A172 (cell line): ENCODE measurements around the gene ZNF76. TPM values are rescaled to one million over a fixed set of nuclear protein-coding genes. Genes with fewer than 3 reads are reported as not detected.

Source experiments
- DNase-seq: peaks from one replicate; pipeline ENCODE4 v3.0.0-alpha.2; 2015; ENCODE audit warnings: low spot score
- total RNA-seq: library from RNA; depleted of rRNA; stranded (reverse); fragments of >200 nt; shearing (Covaris generic); gene quantifications from 2 replicates; pipeline ENCODE4 v1.2.3, GENCODE V29; 2014

ZNF76 gene
- total RNA-seq, 1 experiment from 2014 or later = 12.8 TPM

GRCh38 chr6:35267897-35268296 lies 8.4 kb downstream of the ZNF76 start:
- no peak for DNase-seq

- DNase-seq = no peak
Measured at GRCh38 chr6:35272005-35272404, 12.5 kb downstream of the ZNF76 start.

- no peak for DNase-seq
Measured at GRCh38 chr6:35273822-35274559, 14.5 kb downstream of the ZNF76 start.

GRCh38 chr6:35275744-35276260 lies 16.3 kb downstream of the ZNF76 start:
- no peak for DNase-seq

- no peak for DNase-seq
Measured at GRCh38 chr6:35278708-35279107, 19.2 kb downstream of the ZNF76 start.

DNA sequence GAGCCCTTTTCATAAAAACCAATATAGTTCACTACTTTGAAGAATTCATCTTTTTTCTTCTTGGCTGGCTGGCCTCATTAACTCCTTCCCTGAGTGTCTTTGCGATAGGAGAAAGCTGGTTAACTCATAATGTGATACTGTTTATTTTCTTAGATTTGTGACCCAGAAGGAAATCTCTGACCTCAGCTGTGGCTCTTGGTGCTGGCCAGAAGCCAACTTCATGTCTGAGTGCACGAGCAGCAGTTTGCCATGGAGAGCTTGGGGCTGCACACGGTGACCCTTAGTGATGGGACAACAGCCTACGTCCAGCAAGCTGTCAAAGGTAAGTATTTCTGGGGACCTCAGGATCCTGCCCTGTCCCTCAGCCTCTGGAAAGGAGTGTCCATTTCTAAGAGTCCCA lies 21.4 kb downstream of the ZNF76 start:
- DNase-seq = no peak

GRCh38 chr6:35282472-35282871 lies 22.9 kb downstream of the ZNF76 start:
- DNase-seq = no peak

- DNase-seq = no peak
Measured at GRCh38 chr6:35283361-35283760, 23.8 kb downstream of the ZNF76 start.

- DNase-seq = no peak
Measured at GRCh38 chr6:35287671-35288396, 28.3 kb downstream of the ZNF76 start.

- no peak for DNase-seq
Measured at GRCh38 chr6:35288834-35289233, 29.3 kb downstream of the ZNF76 start.

GRCh38 chr6:35291491-35291890 lies 32.0 kb downstream of the ZNF76 start:
- no peak for DNase-seq

- no peak for DNase-seq
Measured at GRCh38 chr6:35292494-35292893, 33.0 kb downstream of the ZNF76 start.

DNA sequence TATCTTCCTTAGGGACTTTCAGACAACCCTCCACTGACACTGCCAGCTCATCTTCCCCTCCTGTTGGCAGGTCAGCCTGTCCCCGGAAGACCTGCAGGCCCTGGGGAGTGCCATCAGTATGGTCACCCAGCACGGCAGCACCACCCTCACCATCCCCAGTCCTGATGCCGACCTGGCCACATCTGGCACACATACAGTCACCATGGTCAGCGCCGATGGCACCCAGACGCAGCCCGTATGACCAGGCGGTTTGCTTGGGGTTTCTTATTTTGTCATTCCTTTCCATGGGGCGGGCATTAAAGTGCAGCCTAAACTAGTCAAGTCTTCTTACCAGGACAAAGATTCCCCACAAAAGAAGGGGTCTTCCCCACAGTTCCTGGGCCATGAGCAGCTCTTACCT lies 34.1 kb downstream of the ZNF76 start:
- DNase-seq = no peak

- DNase-seq = peak; percentile 34
Measured at GRCh38 chr6:35294308-35294945, 34.9 kb downstream of the ZNF76 start.

- DNase-seq = no peak
Measured at GRCh38 chr6:35295036-35295435, 35.5 kb downstream of the ZNF76 start.

GRCh38 chr6:35295521-35296315 lies 36.2 kb downstream of the ZNF76 start:
- DNase-seq = no peak

GRCh38 chr6:35296931-35297600 lies 37.5 kb downstream of the ZNF76 start:
- no peak for DNase-seq

GRCh38 chr6:35297601-35298481 lies 38.3 kb downstream of the ZNF76 start, which contains the start of gene DEF6:
Gene DEF6 (plus strand): TSS chr6:35297818. CDS start chr6:35297857, 39 bp downstream.
- no peak for DNase-seq

GRCh38 chr6:35298625-35299140 lies 39.1 kb downstream of the ZNF76 start:
- DNase-seq = no peak

DNA sequence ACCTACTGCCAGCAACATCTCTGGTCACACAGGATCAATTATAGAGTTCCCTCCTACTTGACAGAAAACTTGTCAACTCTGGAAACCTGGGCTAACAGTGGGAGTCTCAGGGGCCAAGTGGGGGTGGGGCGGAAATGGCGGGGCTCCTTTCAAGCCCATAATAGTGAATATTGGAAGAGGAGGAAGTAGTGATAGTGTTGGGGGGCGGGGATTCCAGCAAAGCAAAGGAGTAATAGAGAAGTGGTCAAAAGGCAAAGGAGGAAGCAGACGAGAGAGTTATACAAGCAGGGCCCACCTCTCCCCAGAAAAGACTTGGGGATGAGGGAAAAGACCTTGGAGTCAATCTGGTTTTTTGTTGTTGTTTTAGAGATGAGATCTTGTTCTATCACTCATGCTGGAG lies 40.1 kb downstream of the ZNF76 start:
- no peak for DNase-seq
